ENCODE data around the gene CPED1. TPM values are rescaled to one million over a fixed set of nuclear protein-coding genes. Genes with fewer than 3 reads are reported as not detected.
"Not testable (repeated sequence)": the region's sequence is repeated elsewhere in the genome, so short reads cannot be mapped to it uniquely, and the experiment has no call there.

The CPED1 gene
- total RNA-seq, 2 experiments from 2014 or later, result not detected

DNA sequence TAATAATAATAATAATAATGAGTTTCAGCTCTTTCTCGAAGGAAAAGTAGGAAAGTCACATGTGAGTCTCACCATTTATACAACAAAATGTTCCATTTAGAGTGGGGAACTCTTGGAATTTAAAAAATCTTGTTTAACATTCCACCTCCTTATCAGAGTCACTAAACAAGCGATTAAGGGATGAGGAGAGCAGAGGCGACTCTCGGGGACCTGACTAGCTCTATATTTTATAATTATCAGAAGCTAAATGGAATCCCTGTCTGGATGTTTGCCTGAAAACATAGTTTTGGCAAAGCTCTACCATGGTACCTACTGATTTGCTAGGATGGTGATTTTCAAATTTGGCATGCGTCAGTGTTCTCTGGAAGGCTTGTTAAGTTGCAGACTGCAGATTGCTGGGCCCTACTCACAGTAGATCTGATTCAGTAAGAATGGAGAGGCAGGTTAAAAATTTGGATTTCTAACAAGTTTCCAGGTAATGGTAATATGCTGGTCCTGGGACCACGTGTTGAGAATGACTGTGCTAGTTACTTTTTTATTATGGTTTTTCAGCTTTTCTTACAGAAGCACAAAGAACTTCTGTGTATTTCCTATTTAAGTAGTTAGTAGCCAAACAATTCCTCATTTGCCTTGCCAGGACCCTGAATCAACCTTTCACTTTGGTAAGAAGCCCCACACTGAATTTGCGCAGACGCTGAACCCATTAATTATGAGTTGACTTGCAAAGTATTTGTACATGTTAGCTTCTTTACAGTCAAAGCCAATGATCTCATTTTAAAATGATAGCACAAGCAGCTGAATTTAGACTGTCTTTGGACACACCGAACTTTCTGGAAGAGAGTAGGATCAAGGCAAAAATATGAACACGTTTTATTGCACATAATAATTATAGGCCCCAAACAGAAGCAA, 39.5 kb downstream of the CPED1 start:
- CTCF ChIA-PET, result no interaction called here
- Mint-ChIP-seq H3K4me1 (ENCODE audit: low read depth) (no peaks in the 10 kb centered on the region), H3K4me3 (no peak overlapping the region), H3K9me3 (no peaks in the 10 kb centered on the region), H3K36me3 (no peaks in the 10 kb centered on the region), H3K27ac (no peak overlapping the region), H3K27me3 (peaks cover 14% of the 10 kb centered on the region)
- no peak for DNase-seq
- POLR2A ChIA-PET, result no interaction called here
- intact Hi-C loops (cut with micrococcal nuclease), result no loop called here

DNA sequence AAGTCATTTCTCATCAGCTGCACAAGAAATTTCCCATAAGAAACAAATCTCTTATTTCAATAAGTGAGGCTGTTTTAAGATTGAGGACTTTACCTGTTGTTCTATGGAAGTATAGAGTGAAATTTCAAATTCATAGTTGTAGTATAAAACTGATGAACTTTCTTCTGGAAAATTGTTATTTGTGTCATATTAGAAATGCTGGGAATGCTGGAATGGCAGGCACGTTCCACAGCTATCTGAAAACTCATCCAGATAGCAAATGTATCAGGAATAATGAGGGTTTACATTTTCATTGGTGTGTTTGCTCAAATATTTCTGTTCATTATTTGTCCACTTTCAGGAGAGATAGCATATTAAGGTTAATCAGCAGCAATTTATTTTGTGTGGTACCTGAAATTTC, 40.8 kb downstream of the CPED1 start:
- Mint-ChIP-seq H3K27me3 (peaks cover 14% of the 10 kb centered on the region), H3K27ac (no peak overlapping the region), H3K4me1 (ENCODE audit: low read depth) (no peaks in the 10 kb centered on the region), H3K4me3 (no peak overlapping the region), H3K9me3 (no peaks in the 10 kb centered on the region), H3K36me3 (no peaks in the 10 kb centered on the region)
- intact Hi-C loops (cut with micrococcal nuclease), result no loop called here
- ChIA-PET POLR2A (no interaction called here), CTCF (interaction anchor here (1.2 kb wide), 1 partner anchor 42 kb away, joined by 4 read pairs; no protein-coding TSS in a partner anchor)
- DNase-seq, result no peak

DNA sequence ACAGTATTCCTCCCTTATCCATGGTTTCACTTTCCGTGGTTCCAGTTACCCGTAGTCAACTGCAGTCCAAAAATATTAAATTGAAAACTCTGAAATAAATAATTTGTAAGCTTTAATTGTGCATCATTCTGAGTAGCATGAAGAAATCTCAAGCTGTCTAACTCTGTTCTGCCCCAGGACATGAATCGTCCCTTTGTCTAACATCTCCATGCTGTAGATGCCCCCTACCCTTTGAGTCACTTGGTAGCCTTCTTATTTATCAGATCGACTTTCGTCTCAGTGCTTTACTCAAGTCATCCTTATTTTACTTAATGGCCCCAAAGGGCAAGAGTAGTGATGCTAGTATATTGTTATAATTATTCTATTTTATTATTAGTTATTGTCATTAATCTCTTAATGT, 41.8 kb downstream of the CPED1 start:
- CTCF ChIA-PET, result no interaction called here
- Mint-ChIP-seq H3K4me3 (no peak overlapping the region), H3K27me3 (peaks cover 14% of the 10 kb centered on the region), H3K4me1 (ENCODE audit: low read depth) (no peaks in the 10 kb centered on the region), H3K27ac (no peak overlapping the region), H3K9me3 (no peaks in the 10 kb centered on the region), H3K36me3 (no peaks in the 10 kb centered on the region)
- POLR2A ChIA-PET, result no interaction called here
- no peak for DNase-seq
- intact Hi-C loops (cut with micrococcal nuclease), result no loop called here

DNA sequence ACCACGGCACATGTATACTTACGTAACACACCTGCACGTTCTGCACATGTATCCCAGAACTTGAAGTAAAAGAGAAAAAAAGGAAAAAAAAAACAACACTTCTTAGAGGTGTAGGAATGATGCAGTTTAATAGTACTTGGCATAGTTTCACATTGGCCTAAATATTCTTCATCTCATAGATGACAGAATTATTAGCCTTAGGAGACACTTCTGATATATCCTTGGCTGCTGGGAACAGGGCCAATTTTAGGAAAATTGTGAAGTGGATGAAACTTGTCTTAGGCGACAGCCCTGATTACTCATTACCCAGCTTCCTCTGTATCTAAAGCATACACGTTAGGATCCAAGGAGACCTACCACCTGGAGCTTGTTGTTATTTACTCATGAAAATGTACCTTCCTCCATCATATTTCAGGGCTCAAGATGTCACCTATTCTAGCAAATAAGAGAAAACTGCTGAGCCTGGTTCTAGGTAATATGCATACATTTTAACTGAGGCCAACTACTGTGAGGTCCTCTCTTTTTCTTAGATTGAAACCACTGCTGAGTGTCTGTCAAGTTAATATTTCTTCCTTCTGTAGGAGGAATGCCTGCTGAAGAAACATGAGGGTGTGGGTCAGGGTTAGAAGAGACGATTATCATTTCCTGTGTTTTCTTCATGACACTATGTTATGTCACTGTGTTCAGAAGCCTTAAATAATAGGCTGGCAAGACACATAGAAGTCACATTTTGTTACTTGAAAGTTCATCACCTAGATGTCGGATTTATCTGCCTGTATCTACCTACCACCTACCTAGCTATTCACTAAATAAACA, 44.3 kb downstream of the CPED1 start:
- Mint-ChIP-seq H3K27ac (no peak overlapping the region), H3K9me3 (no peaks in the 10 kb centered on the region), H3K4me1 (ENCODE audit: low read depth) (no peaks in the 10 kb centered on the region), H3K4me3 (no peak overlapping the region), H3K36me3 (no peaks in the 10 kb centered on the region), H3K27me3 (peaks cover 5% of the 10 kb centered on the region)
- ChIA-PET POLR2A (no interaction called here), CTCF (no interaction called here)
- no peak for DNase-seq
- intact Hi-C loops (cut with micrococcal nuclease), result no loop called here

DNA sequence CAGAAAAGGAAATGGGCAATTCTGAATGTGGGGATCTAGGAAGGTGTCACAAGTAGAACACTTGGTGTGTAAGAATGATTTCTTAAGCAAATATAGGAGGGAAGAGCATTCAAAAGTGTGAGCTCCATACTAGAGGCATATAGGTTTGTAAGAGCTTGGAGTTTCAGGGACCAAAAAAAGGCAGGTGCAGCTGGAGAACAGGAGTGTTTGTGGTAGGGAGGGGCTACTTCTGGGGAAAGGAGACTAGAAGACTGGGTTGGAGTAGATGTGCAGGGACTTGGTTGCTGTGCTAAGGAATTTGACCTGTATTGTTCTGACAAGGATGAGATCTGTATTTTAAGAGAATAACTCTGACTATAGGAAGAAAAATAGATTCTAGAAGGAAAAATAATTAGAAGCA, 46.4 kb downstream of the CPED1 start:
- Mint-ChIP-seq H3K27me3 (peaks cover 6% of the 10 kb centered on the region), H3K27ac (no peak overlapping the region), H3K4me3 (no peak overlapping the region), H3K36me3 (no peaks in the 10 kb centered on the region), H3K4me1 (ENCODE audit: low read depth) (no peaks in the 10 kb centered on the region), H3K9me3 (no peaks in the 10 kb centered on the region)
- intact Hi-C loops (cut with micrococcal nuclease), result no loop called here
- ChIA-PET CTCF (interaction anchor here (1.9 kb wide), 1 partner anchor 47 kb away, joined by 6 read pairs; no protein-coding TSS in a partner anchor), POLR2A (no interaction called here)
- no peak for DNase-seq

DNA sequence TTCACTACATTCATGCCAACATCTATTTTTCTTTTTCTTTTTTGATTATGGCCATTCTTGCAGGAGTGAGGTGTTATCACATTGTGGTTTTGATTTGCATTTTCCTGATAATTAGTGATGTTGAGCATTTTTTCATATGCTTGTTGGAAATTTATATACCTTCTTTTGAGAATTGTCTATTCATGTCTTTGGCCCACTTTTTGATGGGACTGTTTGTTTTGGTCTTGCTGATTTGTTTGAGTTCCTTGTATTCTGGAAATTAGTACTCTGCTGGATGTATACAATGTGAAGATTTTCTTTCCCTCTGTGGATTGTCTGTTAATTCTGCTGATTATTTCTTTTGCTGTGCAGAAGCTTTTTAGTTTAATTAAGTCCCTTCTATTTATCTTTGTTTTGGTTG, 48.3 kb downstream of the CPED1 start:
- H3K36me3 Mint-ChIP-seq, POLR2A ChIA-PET: not testable (repeated sequence)

DNA sequence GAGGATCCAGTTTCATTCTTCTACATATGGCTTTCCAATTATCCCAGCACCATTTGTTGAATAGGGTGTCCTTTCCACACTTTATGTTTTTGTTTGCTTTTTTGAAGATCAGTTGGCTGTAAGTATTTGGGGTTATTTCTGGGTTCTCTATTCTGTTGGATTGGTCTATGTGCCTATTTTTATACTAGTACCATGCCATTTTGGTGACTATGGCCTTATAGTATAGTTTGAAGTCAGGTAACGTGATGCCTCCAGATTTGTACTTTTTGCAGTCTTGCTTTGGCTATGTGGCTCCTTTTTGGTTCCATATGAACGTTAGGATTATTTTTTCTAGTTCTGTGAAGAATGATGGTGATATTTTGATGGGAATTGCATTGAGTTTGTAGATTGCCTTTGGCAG, 48.8 kb downstream of the CPED1 start:
- H3K27ac Mint-ChIP-seq; H3K4me1 Mint-ChIP-seq (ENCODE audit: low read depth); intact Hi-C loops (cut with micrococcal nuclease); H3K9me3 Mint-ChIP-seq; H3K27me3 Mint-ChIP-seq; CTCF ChIA-PET; POLR2A ChIA-PET; DNase-seq; H3K4me3 Mint-ChIP-seq; H3K36me3 Mint-ChIP-seq: not testable (repeated sequence)

More for the DNA sequence above, 48.3 kb downstream of the CPED1 start:
- H3K27ac Mint-ChIP-seq; CTCF ChIA-PET; intact Hi-C loops (cut with micrococcal nuclease); H3K4me3 Mint-ChIP-seq; H3K27me3 Mint-ChIP-seq; H3K4me1 Mint-ChIP-seq (ENCODE audit: low read depth); DNase-seq; H3K9me3 Mint-ChIP-seq: not testable (repeated sequence)

DNA sequence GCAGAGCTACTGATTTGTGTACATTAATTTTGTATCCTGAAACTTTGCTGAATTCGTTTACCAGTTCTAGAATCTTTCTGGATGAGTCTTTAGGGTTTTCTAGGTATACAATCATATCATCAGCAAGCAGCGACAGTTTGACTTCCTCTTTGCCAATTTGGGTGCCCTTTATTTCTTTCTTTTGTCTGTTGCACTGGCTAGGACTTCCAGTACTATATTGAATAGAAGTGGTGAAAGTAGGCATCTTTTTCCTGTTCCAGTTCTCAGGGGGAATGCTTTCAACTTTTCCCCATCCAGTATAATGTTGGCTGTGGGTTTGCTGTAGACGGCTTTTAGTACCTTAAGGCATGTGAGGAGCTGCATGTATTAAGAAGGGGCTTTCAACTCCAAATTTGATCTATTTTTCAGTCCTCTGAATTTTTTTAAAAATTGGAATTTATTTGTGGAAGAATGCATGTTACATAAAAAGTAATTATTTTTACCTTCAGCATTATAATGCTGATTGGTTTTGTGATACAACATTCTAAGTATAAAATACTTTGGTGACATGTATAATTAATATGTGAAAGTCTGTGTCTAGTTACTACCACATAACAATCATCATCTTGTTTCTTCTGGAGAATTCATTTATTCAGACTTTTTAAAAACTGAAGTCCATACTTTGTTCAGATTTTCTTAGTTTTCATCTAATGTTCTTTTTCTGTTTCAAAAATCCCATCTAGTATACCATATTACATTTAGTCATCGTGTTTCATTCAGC, 49.6 kb downstream of the CPED1 start:
- intact Hi-C loops (cut with micrococcal nuclease), result no loop called here
- Mint-ChIP-seq H3K27ac (no peak overlapping the region), H3K4me3 (no peak overlapping the region), H3K36me3 (no peaks in the 10 kb centered on the region), H3K9me3 (no peaks in the 10 kb centered on the region), H3K4me1 (ENCODE audit: low read depth) (no peaks in the 10 kb centered on the region), H3K27me3 (peaks cover 8% of the 10 kb centered on the region)
- POLR2A ChIA-PET, result no interaction called here
- CTCF ChIA-PET, result no interaction called here
- DNase-seq, result no peak

DNA sequence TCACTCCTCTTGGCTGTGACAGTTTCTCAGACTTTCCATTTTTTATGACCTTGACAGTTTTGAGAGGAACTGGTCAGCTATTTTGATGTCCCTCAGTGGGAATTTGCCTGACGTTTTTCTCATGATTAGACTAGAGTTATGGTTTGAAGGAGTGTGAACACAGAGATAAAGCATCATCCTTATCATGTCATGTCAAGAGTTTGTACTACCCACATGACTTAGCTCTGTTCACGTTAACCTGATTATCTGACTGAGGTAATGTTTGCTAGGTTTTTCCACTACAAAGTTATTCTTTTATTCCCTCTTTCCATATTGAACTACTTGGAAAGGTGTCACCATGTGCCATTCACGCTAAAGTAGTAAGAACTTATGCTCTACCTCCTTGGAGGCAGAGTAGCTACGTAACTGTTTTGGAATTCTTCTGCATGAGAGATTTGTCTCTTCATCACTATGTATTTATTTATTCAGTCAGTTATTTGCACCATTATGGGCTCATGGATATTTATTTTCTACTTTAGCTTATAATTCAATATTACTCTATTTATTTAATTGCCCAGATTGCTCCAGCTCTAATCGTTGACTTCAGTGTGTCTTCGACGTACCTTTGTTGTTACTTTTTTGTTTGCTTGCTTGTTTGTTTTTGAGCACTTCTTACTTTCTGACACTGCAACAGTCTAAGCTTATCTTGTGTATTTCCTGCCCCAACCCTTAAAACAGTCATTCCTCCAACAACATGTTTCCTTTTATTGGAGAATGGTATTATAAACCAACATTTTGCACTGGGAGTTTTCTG, 50.4 kb downstream of the CPED1 start:
- H3K27me3 Mint-ChIP-seq, result peaks cover 8% of the 10 kb centered on the region
- H3K4me3 Mint-ChIP-seq, result no peak overlapping the region
- H3K4me1 Mint-ChIP-seq (ENCODE audit: low read depth), result no peaks in the 10 kb centered on the region
- ChIA-PET POLR2A (no interaction called here), CTCF (no interaction called here)
- no peak for DNase-seq
- intact Hi-C loops (cut with micrococcal nuclease), result no loop called here
- no peak overlapping the region for H3K27ac Mint-ChIP-seq
- no peaks in the 10 kb centered on the region for H3K9me3 Mint-ChIP-seq
- no peaks in the 10 kb centered on the region for H3K36me3 Mint-ChIP-seq

DNA sequence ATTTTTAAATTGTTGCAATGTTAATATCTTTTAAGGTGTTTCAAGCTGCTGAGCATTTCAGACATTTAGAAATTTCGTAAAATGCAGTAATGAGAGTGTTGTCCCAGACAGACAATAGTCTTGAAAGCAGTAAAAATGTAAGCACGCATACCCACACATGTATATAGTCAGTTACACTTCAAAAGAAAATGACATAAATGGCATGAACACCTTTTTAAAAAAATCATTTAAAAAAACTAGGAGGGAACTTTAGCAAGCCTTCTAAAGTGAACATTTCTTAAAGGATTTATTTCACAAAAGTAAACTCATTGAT, 51.0 kb downstream of the CPED1 start:
- no peaks in the 10 kb centered on the region for H3K36me3 Mint-ChIP-seq
- CTCF ChIA-PET, result no interaction called here
- no peaks in the 10 kb centered on the region for H3K9me3 Mint-ChIP-seq
- no peak for DNase-seq
- no peak overlapping the region for H3K4me3 Mint-ChIP-seq
- no peaks in the 10 kb centered on the region for H3K4me1 Mint-ChIP-seq (ENCODE audit: low read depth)
- POLR2A ChIA-PET, result no interaction called here
- no peak overlapping the region for H3K27ac Mint-ChIP-seq
- intact Hi-C loops (cut with micrococcal nuclease), result no loop called here
- H3K27me3 Mint-ChIP-seq, result peaks cover 8% of the 10 kb centered on the region

DNA sequence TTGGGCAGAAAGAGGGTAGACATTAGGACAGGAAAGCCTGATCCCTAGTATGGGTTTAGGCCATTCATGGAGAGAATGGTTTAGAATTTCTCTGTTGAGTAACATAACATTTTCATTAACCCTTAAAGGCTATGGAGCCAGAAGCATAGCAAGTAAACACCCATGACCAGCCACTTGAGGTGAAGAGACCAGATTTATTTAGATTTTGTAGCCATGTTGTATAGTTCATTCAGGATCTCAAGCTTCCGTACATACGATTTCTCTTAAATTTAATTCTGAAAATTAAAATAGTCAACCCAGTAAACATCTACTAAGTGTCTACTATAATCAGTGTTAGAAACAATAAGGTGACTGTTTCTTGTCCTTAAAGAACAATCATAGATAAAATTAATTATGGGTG, 51.5 kb downstream of the CPED1 start:
- Mint-ChIP-seq H3K4me1 (ENCODE audit: low read depth) (no peaks in the 10 kb centered on the region), H3K9me3 (no peaks in the 10 kb centered on the region), H3K36me3 (no peaks in the 10 kb centered on the region), H3K27me3 (peaks cover 8% of the 10 kb centered on the region), H3K4me3 (no peak overlapping the region), H3K27ac (no peak overlapping the region)
- ChIA-PET CTCF (no interaction called here), POLR2A (no interaction called here)
- no peak for DNase-seq
- intact Hi-C loops (cut with micrococcal nuclease), result no loop called here
